HG03159 (cell line): ENCODE data around the gene ZNF319.
A peak's percentile ranks its signal among the peaks of the same experiment; 100 is the strongest.

Experiments used
- ATAC-seq: cut with Tn5 transposase; IDR thresholded peaks from one replicate; pipeline ENCODE4 v1.9.1; 2021; ENCODE audit warnings: mild to moderate bottlenecking, moderate library complexity; ENCODE audit not compliant: unreplicated experiment

ZNF319 gene

GRCh38 chr16:57999971-58000705, at the start of gene ZNF319:
ZNF319 (minus strand) TSS chr16:58000672; CDS start chr16:57998265, 2,407 bp downstream.
- ATAC-seq: peak; percentile 27

DNA sequence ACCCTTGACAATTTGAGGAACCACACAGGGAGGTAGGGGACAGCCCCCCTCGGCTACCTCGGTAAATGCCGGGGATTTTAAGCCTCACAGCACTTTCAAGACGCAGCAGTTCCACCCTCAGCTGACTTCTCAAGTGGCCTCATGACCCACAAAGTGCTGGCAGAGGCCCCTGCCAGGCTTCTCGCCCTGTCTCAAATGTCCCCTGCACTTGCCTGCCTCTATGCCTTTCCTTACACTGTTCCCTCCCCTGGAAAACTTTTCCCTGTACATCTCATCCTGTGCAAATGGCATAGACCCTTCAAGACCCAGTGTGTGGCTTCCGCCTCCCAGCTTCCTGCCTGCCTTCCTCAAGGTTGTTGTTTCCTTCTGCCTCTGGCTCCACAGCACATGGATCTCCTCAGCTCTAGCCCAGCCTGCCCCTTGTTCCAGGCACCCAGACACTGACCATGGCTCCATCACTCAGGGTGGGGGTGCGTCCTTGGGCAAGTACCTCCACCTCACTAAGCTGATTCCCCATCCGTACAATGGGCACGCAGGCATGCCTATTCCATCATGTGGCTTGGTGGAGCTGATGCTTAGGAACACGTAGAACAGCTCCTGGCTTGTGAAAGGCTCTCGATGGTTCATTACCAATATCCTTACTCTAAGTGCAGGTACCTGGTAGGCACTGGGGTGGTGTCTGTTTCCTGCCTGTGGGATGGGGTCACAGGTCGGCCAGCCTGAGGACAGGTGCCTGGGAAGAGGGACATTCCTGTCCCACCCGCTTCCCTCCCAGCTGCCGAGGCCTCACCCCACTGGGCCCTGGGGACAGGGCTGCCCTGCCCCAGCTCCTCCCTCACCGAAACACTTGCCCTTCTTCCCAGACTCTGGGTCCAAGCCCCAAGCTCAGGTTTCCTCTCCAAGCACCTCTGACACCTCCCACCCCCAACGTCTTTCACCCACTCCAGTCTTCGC, 49.0 kb upstream of the ZNF319 start:
- no peak for ATAC-seq

DNA sequence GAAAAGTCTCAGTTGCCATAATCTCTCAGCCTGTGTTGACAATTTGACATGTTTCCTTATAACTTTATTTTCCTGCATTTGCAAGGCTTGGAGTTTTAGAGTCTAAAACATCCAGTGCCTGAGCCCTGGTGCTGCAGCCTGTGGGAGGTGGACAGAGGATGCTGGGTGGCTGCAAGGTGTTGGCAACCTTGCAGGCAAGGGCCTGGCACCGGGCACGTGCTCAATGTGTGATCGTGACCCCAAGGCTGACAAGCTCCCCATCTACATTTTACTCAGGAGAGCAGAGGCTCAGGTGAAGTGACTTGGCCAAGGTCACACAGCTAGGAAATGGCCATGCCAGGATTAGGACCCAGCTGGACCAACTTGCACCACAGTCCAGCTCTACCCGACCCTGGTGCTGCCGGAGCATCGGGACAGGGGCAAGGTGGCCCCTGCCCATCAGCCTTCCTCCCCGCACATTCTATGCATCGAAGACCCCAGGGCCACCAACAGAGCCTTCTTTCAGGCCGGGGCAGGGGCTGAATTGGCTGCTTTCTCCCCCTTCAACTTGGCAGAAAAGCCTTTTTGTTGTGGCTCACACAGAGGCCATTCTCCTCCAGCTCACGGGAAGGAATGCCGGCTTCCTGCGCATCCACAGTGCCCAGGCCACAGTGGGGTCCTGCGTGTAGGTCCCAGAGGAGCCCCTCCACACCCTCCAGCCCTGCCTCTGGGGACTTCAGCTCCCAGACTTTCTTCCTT, 48.2 kb upstream of the ZNF319 start:
- no peak for ATAC-seq

DNA sequence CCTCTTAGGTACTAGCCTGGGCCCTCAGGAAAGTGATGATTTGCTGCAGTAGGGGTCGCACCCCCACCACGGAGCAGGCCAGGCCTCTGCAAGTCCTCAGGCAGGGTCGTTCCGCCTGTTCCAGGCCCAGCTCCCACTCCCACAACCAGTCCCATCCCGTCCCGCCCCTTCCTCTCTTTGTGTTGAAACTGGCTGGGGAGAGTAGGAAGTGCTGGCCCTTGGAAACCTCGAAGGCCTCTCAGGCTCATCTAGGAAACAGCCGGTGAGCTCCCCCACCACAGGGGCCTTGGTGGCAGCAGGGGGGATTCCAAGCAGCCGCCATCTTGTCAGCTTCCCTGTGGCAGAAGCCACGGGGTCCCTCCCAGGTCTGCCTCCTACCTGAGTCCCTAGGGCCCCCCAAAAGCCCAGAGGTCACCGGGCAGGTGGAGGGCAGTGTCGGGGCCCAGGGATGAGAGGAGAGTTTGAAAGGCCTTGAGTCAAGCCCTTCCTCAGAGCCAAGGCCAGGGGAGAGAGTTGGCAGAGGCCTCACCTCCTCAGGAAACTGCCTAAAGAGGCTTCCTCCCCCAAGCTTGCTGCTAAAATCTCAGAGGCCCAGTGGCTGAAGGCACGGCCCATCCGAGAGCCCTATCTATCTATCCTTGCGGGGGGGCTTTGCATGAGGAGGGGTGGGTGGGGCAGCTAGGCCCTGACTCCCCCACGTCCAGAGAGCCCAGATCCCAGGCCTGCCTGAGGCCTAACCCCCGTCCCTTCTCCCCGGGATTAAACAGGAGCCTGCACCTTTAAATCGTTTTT, 47.3 kb upstream of the ZNF319 start:
- ATAC-seq: no peak

GRCh38 chr16:58046936-58047335, 46.5 kb upstream of the ZNF319 start:
- ATAC-seq: no peak

DNA sequence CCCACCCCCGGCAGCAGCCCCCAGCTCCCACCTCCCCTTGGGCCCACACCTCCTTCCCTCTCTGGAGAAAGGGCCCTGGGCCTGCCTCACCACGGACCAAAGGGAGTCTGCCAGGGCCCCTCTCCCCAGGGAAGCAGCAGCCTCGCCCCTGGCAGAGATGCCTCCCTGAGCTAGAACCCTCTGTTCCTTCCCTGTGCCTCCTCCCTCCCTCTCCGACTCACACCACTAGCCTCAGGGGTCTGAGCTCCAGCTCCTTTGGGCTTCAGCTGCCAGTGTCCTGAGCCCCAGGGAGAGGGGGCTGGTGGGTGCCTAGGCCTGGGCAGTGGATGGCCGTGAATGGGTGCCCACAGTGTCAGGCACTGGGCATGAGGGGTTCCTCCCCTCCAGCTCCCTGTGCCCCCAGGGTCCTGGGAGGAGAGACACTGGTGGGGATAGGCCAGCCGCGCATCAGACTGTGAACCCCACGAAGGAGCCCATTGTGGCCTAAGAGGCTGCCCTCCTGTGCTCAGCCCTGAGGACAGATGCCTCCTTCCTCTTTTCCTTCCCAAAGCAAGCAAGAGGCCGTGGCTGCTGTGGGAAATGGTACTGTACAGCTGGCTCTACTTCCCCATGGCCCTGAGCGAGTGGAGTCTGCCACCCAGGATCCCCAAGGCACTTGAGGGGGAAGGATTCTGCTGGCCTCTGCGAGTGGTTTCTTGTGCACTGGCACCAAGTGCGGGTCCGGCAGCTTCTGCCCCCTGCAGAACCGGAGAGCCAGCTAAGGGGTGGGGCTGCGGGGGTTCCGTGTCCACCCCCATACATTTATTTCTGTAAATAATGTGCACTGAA, 45.8 kb upstream of the ZNF319 start:
- no peak for ATAC-seq

GRCh38 chr16:58045096-58045495, 44.6 kb upstream of the ZNF319 start:
- ATAC-seq: no peak

GRCh38 chr16:58044266-58045019, 44.0 kb upstream of the ZNF319 start:
- ATAC-seq: no peak

DNA sequence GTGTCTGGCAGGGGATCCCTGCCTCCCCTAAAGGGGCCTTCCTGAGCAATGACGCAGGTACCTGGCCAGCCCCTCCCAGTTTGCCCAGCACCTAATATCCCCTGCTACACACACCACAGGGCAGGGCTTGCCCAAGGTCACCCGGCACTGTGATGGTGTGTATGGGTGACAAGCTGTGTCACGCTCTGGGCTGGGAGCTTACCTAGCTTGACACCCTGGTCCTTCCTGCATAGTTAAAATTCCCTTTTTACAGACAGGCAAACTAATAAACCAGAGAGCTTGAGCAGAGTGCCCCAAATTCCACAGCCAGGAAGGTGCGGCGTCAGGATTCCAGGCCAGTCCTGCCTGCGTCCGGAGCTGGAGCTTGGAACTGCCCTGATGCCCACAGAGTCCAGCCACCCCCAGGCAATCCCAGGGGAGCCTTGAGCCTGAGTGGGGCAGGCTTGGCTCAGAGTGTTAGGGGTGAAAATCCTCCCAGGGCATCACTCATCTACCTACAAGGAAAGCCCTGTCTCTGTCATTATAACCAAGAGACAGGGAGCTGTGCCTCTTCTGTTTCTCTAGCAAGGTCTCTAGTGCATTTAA, 43.2 kb upstream of the ZNF319 start:
- ATAC-seq: no peak

DNA sequence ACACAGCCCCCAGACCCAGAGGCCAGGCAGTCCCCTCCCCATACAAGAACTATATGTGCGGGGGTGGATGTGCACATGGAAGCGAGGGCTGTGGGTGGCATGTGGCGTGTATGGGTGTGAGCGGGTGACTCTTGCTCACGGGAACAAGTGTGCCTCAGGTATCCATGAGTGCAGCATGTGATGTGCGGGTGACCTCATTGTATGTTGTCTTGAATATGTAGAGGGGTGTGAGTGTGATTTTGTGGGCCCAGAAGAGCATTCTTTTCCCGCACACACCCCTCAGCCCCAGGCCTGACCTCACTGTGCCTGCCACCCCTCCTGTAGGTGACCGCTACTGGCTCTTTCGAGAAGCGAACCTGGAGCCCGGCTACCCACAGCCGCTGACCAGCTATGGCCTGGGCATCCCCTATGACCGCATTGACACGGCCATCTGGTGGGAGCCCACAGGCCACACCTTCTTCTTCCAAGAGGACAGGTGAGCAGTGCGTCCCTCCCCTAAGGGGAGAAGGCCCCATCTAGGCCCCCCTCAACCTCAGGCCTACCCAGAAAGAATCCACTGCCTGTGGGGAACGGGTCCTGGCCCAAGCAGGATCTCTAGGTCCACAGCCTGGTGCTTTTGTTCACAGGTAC, 42.5 kb upstream of the ZNF319 start:
- no peak for ATAC-seq

DNA sequence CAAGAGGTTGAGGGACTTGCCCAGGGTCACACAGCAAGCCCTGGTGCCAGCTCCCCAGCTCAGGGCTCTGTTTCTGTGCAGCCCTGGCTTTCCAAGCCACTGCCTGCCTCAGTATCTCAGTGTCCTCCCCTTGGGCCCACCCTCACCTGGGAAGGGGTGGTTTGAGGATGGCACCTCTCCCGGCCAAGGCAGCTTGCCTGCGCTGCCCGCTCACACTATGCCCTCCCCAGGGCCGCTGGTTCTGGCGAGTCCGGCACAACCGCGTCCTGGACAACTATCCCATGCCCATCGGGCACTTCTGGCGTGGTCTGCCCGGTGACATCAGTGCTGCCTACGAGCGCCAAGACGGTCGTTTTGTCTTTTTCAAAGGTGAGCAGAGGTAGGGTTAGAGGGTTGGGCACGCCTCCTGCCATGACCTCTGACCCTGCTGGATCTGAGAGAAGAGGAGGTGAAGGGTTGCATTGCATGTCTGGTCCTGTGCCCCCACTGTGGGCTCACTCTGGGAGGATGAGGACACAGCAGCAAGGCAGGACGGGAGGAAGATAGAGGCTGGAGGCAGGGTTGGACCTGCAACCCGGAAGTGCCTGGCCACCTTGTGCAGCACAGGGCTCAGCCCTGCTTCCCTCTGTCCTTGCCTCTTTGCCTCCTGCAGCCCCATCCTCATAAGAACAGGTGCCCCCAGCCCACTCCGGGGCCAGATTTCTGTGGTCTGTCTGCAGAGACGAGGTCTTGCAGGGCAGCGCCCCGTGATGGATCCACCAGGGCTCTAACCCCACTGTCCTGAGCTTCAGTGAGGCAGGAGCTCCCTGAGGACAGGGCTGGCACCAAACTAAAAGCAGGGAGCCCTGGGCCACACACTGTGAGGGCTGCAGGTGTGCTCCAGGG, 41.8 kb upstream of the ZNF319 start:
- no peak for ATAC-seq

GRCh38 chr16:58041628-58041955, 41.1 kb upstream of the ZNF319 start:
- ATAC-seq: no peak

- no peak for ATAC-seq
These were observed 40.6 kb upstream of the ZNF319 start for GRCh38 chr16:58040945-58041627.

- ATAC-seq: no peak
These were observed 40.0 kb upstream of the ZNF319 start for GRCh38 chr16:58040496-58040846.

DNA sequence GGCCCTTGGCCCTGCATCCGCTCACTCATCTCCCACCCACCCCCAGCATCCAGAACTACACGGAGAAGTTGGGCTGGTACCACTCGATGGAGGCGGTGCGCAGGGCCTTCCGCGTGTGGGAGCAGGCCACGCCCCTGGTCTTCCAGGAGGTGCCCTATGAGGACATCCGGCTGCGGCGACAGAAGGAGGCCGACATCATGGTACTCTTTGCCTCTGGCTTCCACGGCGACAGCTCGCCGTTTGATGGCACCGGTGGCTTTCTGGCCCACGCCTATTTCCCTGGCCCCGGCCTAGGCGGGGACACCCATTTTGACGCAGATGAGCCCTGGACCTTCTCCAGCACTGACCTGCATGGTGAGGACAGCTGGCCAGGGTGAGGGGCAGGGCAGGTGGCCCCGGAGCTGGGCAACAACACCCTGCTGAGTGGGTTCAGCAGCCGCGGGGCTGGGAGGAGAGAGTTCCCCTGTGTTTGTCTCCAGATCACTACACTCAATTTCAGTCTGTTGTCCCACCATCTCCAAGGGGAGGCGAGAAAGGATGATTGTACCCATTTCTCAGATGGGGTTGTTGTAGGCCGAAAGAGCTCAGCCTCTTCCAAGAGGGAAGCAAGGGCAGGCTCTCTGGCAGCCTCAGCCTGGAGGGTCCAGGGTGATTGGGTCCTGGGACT, 39.5 kb upstream of the ZNF319 start:
- ATAC-seq: no peak

DNA sequence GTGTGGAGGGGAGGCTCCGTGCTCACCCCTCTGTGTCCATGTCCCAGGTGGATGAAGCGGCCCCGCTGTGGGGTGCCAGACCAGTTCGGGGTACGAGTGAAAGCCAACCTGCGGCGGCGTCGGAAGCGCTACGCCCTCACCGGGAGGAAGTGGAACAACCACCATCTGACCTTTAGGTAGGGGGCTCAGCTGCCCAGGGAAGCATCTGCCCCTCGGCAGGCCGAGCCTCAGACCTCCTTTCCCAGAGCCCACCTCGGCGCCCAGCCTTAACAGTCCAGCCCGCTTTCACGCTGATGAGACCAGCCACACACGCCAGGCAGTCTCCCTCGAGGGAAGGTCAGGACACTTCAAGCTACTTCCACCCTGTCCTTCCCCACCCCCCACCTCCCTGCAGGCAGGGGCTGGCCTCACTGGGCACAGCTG, 37.8 kb upstream of the ZNF319 start:
- no peak for ATAC-seq
